OCI-LY7 (cell line): Measurements from ENCODE around the gene LIN37. TPM values are rescaled to one million over a fixed set of nuclear protein-coding genes. Genes with fewer than 3 reads are reported as not detected.
"Not testable (repeated sequence)": the region's sequence is repeated elsewhere in the genome, so short reads cannot be mapped to it uniquely, and the experiment has no call there.

Source experiments
- BruUV-seq: library from RNA; stranded (reverse); fragments of 400-500 nt; replicated peaks from 2 replicates; lab custom pipeline; 2021; lab: Mats Ljungman, UMichigan
- CTCF ChIA-PET: fragments of 300-600 bp; sonication (Branson Sonifier 250); formaldehyde crosslinking; loops from one replicate; lab custom pipeline; 2022; ENCODE audit warnings: antibody characterized with exemption; ENCODE audit not compliant: unreplicated experiment; lab: Charles Lee
- POLR2A ChIA-PET: fragments of 300-600 bp; sonication (Branson Sonifier 250); formaldehyde crosslinking; loops from one replicate; lab custom pipeline; 2022; ENCODE audit warnings: antibody characterized with exemption; lab: Charles Lee
- DNase-seq: peaks from one replicate; pipeline ENCODE4 v3.0.0-alpha.2; 2015; ENCODE audit warnings: low spot score
- H2AFZ ChIP-seq: fragments of 200-600 bp; sonication (generic), shearing (Covaris generic); 2 replicates; pipeline ENCODE4 v1.6.1; 2014; ENCODE audit warnings: mild to moderate bottlenecking, antibody characterized with exemption, low read length, moderate library complexity
- H3K27ac ChIP-seq: fragments of 200-600 bp; sonication (generic); 2 replicates; pipeline ENCODE4 v1.5.1; 2014; ENCODE audit warnings: mixed run types, low read depth, mild to moderate bottlenecking, moderate library complexity, low read length, inconsistent platforms; ENCODE audit not compliant: poor library complexity, severe bottlenecking
- H3K36me3 ChIP-seq: fragments of 200-600 bp; sonication (generic); 2 replicates; pipeline ENCODE4 v1.6.1; 2014; ENCODE audit warnings: mild to moderate bottlenecking, antibody characterized with exemption, low read length, moderate library complexity, mixed read lengths; ENCODE audit not compliant: insufficient read depth
- H3K4me1 ChIP-seq: fragments of 200-600 bp; sonication (generic); 2 replicates; pipeline ENCODE4 v1.5.1; 2014; ENCODE audit warnings: mild to moderate bottlenecking, low read length; ENCODE audit not compliant: insufficient read depth, poor library complexity, severe bottlenecking
- H3K4me2 ChIP-seq: fragments of 200-600 bp; sonication (generic); 2 replicates; pipeline ENCODE4 v1.6.1; 2014; ENCODE audit warnings: mild to moderate bottlenecking, low read length
- H3K4me3 ChIP-seq: fragments of 200-600 bp; sonication (generic); 2 replicates; pipeline ENCODE4 v1.5.1; 2014; ENCODE audit warnings: mild to moderate bottlenecking, low read depth, low read length; ENCODE audit not compliant: poor library complexity, severe bottlenecking
- H3K79me2 ChIP-seq: fragments of 200-600 bp; sonication (generic); 2 replicates; pipeline ENCODE4 v1.6.1; 2016; ENCODE audit warnings: low read depth, mild to moderate bottlenecking, low read length, moderate library complexity, mixed read lengths; ENCODE audit not compliant: insufficient read depth
- H3K9me2 ChIP-seq: fragments of 200-600 bp; sonication (generic); 2 replicates; pipeline ENCODE4 v1.6.1; 2016; ENCODE audit warnings: mild to moderate bottlenecking, low read length, mixed read lengths; ENCODE audit not compliant: insufficient read depth
- H3K9me3 ChIP-seq: fragments of 200-600 bp; sonication (generic); 2 replicates; pipeline ENCODE4 v1.6.1; 2014; ENCODE audit warnings: mild to moderate bottlenecking, mixed run types, low read length, mixed read lengths
- H4K20me1 ChIP-seq: fragments of 200-600 bp; sonication (generic); 2 replicates; pipeline ENCODE4 v1.6.1; 2014; ENCODE audit warnings: mild to moderate bottlenecking, antibody characterized with exemption, low read length, moderate library complexity, mixed read lengths; ENCODE audit not compliant: insufficient read depth
- CTCF ChIP-seq: fragments of 200-600 bp; sonication (generic); conservative IDR thresholded peaks from 2 replicates; pipeline ENCODE4 v1.5.1; 2014; ENCODE audit warnings: mild to moderate bottlenecking, antibody characterized with exemption, low read length, moderate library complexity, mixed read lengths
- EZH2phosphoT487 ChIP-seq: fragments of 200-600 bp; sonication (generic); IDR thresholded peaks from 2 replicates; pipeline ENCODE4 v1.6.1; 2018; ENCODE audit warnings: low read depth, borderline replicate concordance, mild to moderate bottlenecking, mixed run types, antibody characterized with exemption, low read length, moderate library complexity, mixed read lengths
- intact Hi-C: fragments of 100-400 bp; cut with micrococcal nuclease; formaldehyde crosslinking; loops from one replicate; pipeline ENCODE4 v1.10.0; 2022; ENCODE audit not compliant: unreplicated experiment
- total RNA-seq, 2 experiments: library from RNA; depleted of rRNA in 1 of 2; stranded (reverse); fragments of >200 nt in 1 of 2; shearing (Covaris generic) in 1 of 2; gene quantifications; 2 replicates each; pipeline ENCODE4 v1.2.3, GENCODE V29; 2014 to 2022

LIN37 gene
- total RNA-seq, 2 experiments from 2014 or later: 11.6 to 11.7 TPM

DNA sequence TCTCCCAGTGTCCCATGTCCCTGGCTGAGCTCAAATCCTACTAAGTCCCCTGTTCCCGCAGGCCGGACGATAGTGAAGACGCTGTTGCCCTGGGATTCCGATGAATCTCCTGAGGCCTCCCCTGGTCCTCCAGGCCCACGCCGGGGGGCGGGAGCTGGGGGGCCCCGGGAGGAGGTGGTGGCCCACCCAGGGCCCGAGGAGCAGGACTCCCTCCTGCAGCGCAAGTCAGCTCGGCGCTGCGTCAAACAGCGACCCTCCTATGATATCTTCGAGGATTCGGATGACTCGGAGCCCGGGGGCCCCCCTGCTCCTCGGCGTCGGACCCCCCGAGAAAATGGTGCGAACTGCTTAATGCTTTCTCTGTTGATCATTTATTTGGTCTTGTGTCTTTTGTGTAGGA lies 24.7 kb upstream of the LIN37 start:
- ChIA-PET POLR2A (no interaction called here), CTCF (no interaction called here)
- no peaks in the 10 kb centered on the region for H3K9me3 ChIP-seq
- H3K27ac ChIP-seq: no peak overlapping the region
- no peak overlapping the region for H3K4me2 ChIP-seq
- no peaks in the 10 kb centered on the region for H3K9me2 ChIP-seq
- H3K36me3 ChIP-seq: peaks cover 88% of the 10 kb centered on the region
- H2AFZ ChIP-seq: no peak overlapping the region
- BruUV-seq: no TSS peak
- DNase-seq: no peak
- intact Hi-C loops: no loop called here
- H3K4me3 ChIP-seq: no peak overlapping the region
- H3K4me1 ChIP-seq: peaks cover 8% of the 10 kb centered on the region
- H3K79me2 ChIP-seq: peaks cover 12% of the 10 kb centered on the region
- peaks cover 6% of the 10 kb centered on the region for H4K20me1 ChIP-seq
- no peak for TF ChIP-seq EZH2phosphoT487
- TF ChIP-seq CTCF: no peak

GRCh38 chr19:35724132-35724531 lies 24.2 kb upstream of the LIN37 start:
- CTCF ChIA-PET, POLR2A ChIA-PET, BruUV-seq: not testable (repeated sequence)

GRCh38 chr19:35724560-35724959 lies 23.8 kb upstream of the LIN37 start:
- Histone ChIP-seq H3K36me3 (peaks cover 93% of the 10 kb centered on the region), H3K4me2 (no peak overlapping the region), H4K20me1 (no peaks in the 10 kb centered on the region), H3K27ac (no peak overlapping the region), H3K4me3 (no peak overlapping the region), H2AFZ (no peak overlapping the region), H3K4me1 (peaks cover under 1% of the 10 kb centered on the region), H3K9me2 (no peaks in the 10 kb centered on the region), H3K79me2 (peaks cover 3% of the 10 kb centered on the region), H3K9me3 (no peaks in the 10 kb centered on the region)
- TF ChIP-seq CTCF: no peak
- no peak for TF ChIP-seq EZH2phosphoT487
- BruUV-seq: no TSS peak
- intact Hi-C loops: no loop called here
- no peak for DNase-seq
- ChIA-PET CTCF (no interaction called here), POLR2A (no interaction called here)

More at GRCh38 chr19:35724132-35724531, 24.2 kb upstream of the LIN37 start:
- H3K4me1 ChIP-seq, H2AFZ ChIP-seq, H3K9me3 ChIP-seq, H4K20me1 ChIP-seq, H3K79me2 ChIP-seq, intact Hi-C loops, H3K4me3 ChIP-seq, H3K4me2 ChIP-seq, H3K27ac ChIP-seq, H3K9me2 ChIP-seq, DNase-seq: not testable (repeated sequence)
- H3K36me3 ChIP-seq: peaks cover 92% of the 10 kb centered on the region
